H9 (cell line): ENCODE data around the gene FBXL7. TPM values are rescaled to one million over a fixed set of nuclear protein-coding genes. Genes with fewer than 3 reads are reported as not detected.

ENCODE experiments used
- DNase-seq: peaks from one replicate; pipeline ENCODE4 v3.0.0-alpha.2; 2017
- H2AFZ ChIP-seq: one replicate; pipeline ENCODE4 v1.6.1; 2013; ENCODE audit warnings: mild to moderate bottlenecking, low read length, control low read depth, moderate library complexity
- H2AK5ac ChIP-seq: 2 replicates; pipeline ENCODE4 v1.6.1; 2013; ENCODE audit warnings: low read length, control low read depth, mixed read lengths; ENCODE audit not compliant: insufficient read length
- H2BK120ac ChIP-seq: one replicate; pipeline ENCODE4 v1.6.1; 2013; ENCODE audit warnings: low read depth, mild to moderate bottlenecking, low read length, control low read depth, inconsistent platforms; ENCODE audit not compliant: poor library complexity, severe bottlenecking
- H2BK12ac ChIP-seq: 2 replicates; pipeline ENCODE4 v1.6.1; 2013; ENCODE audit warnings: low read length, control low read depth, mixed read lengths, low read depth; ENCODE audit not compliant: insufficient read length
- H2BK15ac ChIP-seq: 2 replicates; pipeline ENCODE4 v1.6.1; 2013; ENCODE audit warnings: low read depth, low read length, control low read depth
- H2BK20ac ChIP-seq: one replicate; pipeline ENCODE4 v1.6.1; 2013; ENCODE audit warnings: low read depth, mild to moderate bottlenecking, low read length, control low read depth, inconsistent platforms; ENCODE audit not compliant: poor library complexity, severe bottlenecking
- H2BK5ac ChIP-seq: 2 replicates; pipeline ENCODE4 v1.6.1; 2013; ENCODE audit warnings: low read length, control low read depth, mixed read lengths; ENCODE audit not compliant: insufficient read length
- H3K14ac ChIP-seq: 2 replicates; pipeline ENCODE4 v1.6.1; 2013; ENCODE audit warnings: low read length, control low read depth; ENCODE audit not compliant: insufficient read depth
- H3K18ac ChIP-seq: 2 replicates; pipeline ENCODE4 v1.6.1; 2013; ENCODE audit warnings: low read depth, mild to moderate bottlenecking, mixed read lengths, low read length, control low read depth; ENCODE audit not compliant: insufficient read length
- H3K23ac ChIP-seq: 2 replicates; pipeline ENCODE4 v1.6.1; 2013; ENCODE audit warnings: low read length, control low read depth, mixed read lengths, low read depth; ENCODE audit not compliant: insufficient read length
- H3K23me2 ChIP-seq: 2 replicates; pipeline ENCODE4 v1.6.1; 2013; ENCODE audit warnings: low read depth, mild to moderate bottlenecking, mixed read lengths, low read length, control low read depth; ENCODE audit not compliant: insufficient read length, poor library complexity, severe bottlenecking
- H3K27ac ChIP-seq: 2 replicates; pipeline ENCODE4 v1.5.1; 2013; ENCODE audit warnings: low read length, control low read depth, mixed read lengths, low read depth; ENCODE audit not compliant: insufficient read length
- H3K27me3 ChIP-seq: 2 replicates; pipeline ENCODE4 v1.6.1; 2013; ENCODE audit warnings: low read length, control low read depth, inconsistent platforms; ENCODE audit not compliant: insufficient read depth
- H3K4ac ChIP-seq: 2 replicates; pipeline ENCODE4 v1.6.1; 2013; ENCODE audit warnings: low read depth, mild to moderate bottlenecking, control low read depth, inconsistent platforms, low read length, moderate library complexity
- H3K4me1 ChIP-seq: 2 replicates; pipeline ENCODE4 v1.6.1; 2013; ENCODE audit warnings: low read length, control low read depth, inconsistent platforms; ENCODE audit not compliant: insufficient read depth
- H3K4me2 ChIP-seq: 2 replicates; pipeline ENCODE4 v1.6.1; 2013; ENCODE audit warnings: low read length, control low read depth, mixed read lengths; ENCODE audit not compliant: insufficient read length, insufficient read depth
- H3K56ac ChIP-seq: 2 replicates; pipeline ENCODE4 v1.6.1; 2013; ENCODE audit warnings: low read depth, mild to moderate bottlenecking, mixed read lengths, low read length, control low read depth; ENCODE audit not compliant: insufficient read length
- H3K79me1 ChIP-seq: 2 replicates; pipeline ENCODE4 v1.6.1; 2013; ENCODE audit warnings: low read depth, mild to moderate bottlenecking, moderate library complexity, low read length, control low read depth, inconsistent platforms; ENCODE audit not compliant: insufficient read depth, poor library complexity, severe bottlenecking
- H3K79me2 ChIP-seq: 2 replicates; pipeline ENCODE4 v1.6.1; 2013; ENCODE audit warnings: low read length, control low read depth, inconsistent platforms; ENCODE audit not compliant: insufficient read depth
- H3K9ac ChIP-seq: 2 replicates; pipeline ENCODE4 v1.6.1; 2013; ENCODE audit warnings: low read length, control low read depth, mixed read lengths; ENCODE audit not compliant: insufficient read length; ENCODE audit errors: extremely low read depth
- H3K9me3 ChIP-seq: one replicate; pipeline ENCODE4 v1.6.1; 2013; ENCODE audit warnings: low read depth, low read length, inconsistent platforms; ENCODE audit not compliant: control insufficient read depth
- H3T11ph ChIP-seq: one replicate; pipeline ENCODE4 v1.6.1; 2013; ENCODE audit warnings: mild to moderate bottlenecking, low read length, control low read depth, inconsistent platforms
- H4K20me1 ChIP-seq: one replicate; pipeline ENCODE4 v1.6.1; 2013; ENCODE audit not compliant: control insufficient read depth, insufficient read length, insufficient read depth
- H4K5ac ChIP-seq: 2 replicates; pipeline ENCODE4 v1.6.1; 2013; ENCODE audit warnings: low read depth, mild to moderate bottlenecking, mixed read lengths, low read length, control low read depth; ENCODE audit not compliant: insufficient read length
- H4K8ac ChIP-seq: replicated peaks from 2 replicates; pipeline ENCODE4 v1.6.1; 2013; ENCODE audit warnings: low read length, control low read depth, mixed read lengths, low read depth; ENCODE audit not compliant: insufficient read length
- H4K91ac ChIP-seq: 2 replicates; pipeline ENCODE4 v1.6.1; 2013; ENCODE audit warnings: low read depth, mild to moderate bottlenecking, moderate library complexity, mixed read lengths, low read length, control low read depth; ENCODE audit not compliant: insufficient read length
- H3K27ac Mint-ChIP-seq, 3 experiments: 2 replicates in 2 of 3; 3 replicates in 1 of 3; pipeline ENCODE4 v1.8.0; 2020 to 2021; ENCODE audit warnings: mixed read lengths in 3 of 3, mild to moderate bottlenecking in 1 of 3, moderate library complexity in 1 of 3
- H3K27me3 Mint-ChIP-seq: 2 replicates; pipeline ENCODE4 v1.8.0; 2021; ENCODE audit warnings: low read depth, mild to moderate bottlenecking, moderate library complexity, mixed read lengths
- H3K36me3 Mint-ChIP-seq, 3 experiments: 2 replicates in 2 of 3; 3 replicates in 1 of 3; pipeline ENCODE4 v1.8.0; 2020 to 2021; ENCODE audit warnings: low read depth in 3 of 3, mixed read lengths in 3 of 3; ENCODE audit not compliant: insufficient read depth in 1 of 3
- H3K4me1 Mint-ChIP-seq, 2 experiments: 2 replicates each; pipeline ENCODE4 v1.8.0; 2020; ENCODE audit warnings: mixed read lengths in 2 of 2
- H3K4me3 Mint-ChIP-seq, 2 experiments: 2 replicates in 1 of 2; 3 replicates in 1 of 2; pipeline ENCODE4 v1.8.0; 2020 to 2021; ENCODE audit warnings: mild to moderate bottlenecking in 2 of 2, mixed read lengths in 2 of 2, moderate library complexity in 1 of 2
- H3K9me3 Mint-ChIP-seq, 2 experiments: 2 replicates in 1 of 2; 3 replicates in 1 of 2; pipeline ENCODE4 v1.8.0; 2020; ENCODE audit warnings: mild to moderate bottlenecking in 2 of 2, mixed read lengths in 2 of 2, moderate library complexity in 1 of 2
- WGBS: extraction: QIAGEN DNeasy Blood & Tissue Kit; methylation state at CpG from one replicate; pipeline ENCODE4 v1.1.7; 2013; ENCODE audit warnings: missing lambda C conversion rate, low lambda C conversion rate, mixed read lengths; ENCODE audit not compliant: insufficient read length; ENCODE audit errors: extremely low coverage; 5-methylcytosine and 5-hydroxymethylcytosine counted together
- total RNA-seq: library from RNA; stranded (reverse); gene quantifications from 2 replicates; pipeline ENCODE4 v1.2.1, GENCODE V29; 2021
- TF ChIP-seq, protein P1 (sequence below): fragments of 200-600 bp; sonication (generic); conservative IDR thresholded peaks from 3 replicates; pipeline ENCODE4 v1.8.0; 2021; ENCODE audit warnings: antibody characterized with exemption, mild to moderate bottlenecking

FBXL7 gene
- total RNA-seq, 1 experiment from 2014 or later, result 14.6 TPM

DNA sequence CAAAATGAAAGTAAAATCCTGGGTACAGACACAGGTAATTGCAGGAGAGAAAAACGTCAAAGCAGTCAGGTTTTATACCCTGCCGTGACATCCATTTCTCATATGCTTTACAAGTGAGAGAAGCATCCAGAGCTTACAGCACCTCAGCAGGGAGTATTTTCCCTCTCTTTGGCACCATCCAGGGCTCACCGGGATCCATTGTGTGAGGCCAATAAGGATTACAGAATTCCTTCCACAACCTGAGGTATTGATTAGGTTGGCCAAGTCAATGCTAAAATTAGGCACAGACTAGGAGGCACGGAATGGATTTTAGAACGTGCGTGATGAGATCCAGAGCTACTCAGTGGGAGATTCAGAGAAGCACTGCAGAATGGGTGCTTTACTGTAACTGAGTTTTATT, 296.6 kb downstream of the FBXL7 start:
- Histone ChIP-seq H2BK12ac (no peak overlapping the region), H3K9me3 (no peaks in the 10 kb centered on the region), H3K27me3 (no peaks in the 10 kb centered on the region), H2AK5ac (no peak overlapping the region), H4K8ac (no peak overlapping the region), H3K23me2 (no peaks in the 10 kb centered on the region), H4K91ac (no peak overlapping the region), H2BK15ac (no peak overlapping the region), H2BK120ac (no peak overlapping the region), H3K79me2 (no peaks in the 10 kb centered on the region), H3K14ac (no peak overlapping the region), H3K4me2 (no peak overlapping the region), H3K18ac (no peak overlapping the region), H2BK5ac (no peak overlapping the region), H3K79me1 (no peaks in the 10 kb centered on the region), H2BK20ac (no peak overlapping the region), H2AFZ (no peak overlapping the region), H3K27ac (no peak overlapping the region), H3K9ac (no peak overlapping the region), H4K5ac (no peak overlapping the region), H3K4ac (no peak overlapping the region), H3K56ac (no peak overlapping the region), H4K20me1 (no peaks in the 10 kb centered on the region), H3K4me1 (peaks cover 6% of the 10 kb centered on the region; the same call in 1 of the 2 replicates), H3T11ph (no peak overlapping the region), H3K23ac (no peak overlapping the region)
- H3K36me3 Mint-ChIP-seq, result peaks cover 7 to 16% (median 12%) of the 10 kb centered on the region in 3 experiments; a peak in 6 of 7 replicates
- H3K4me3 Mint-ChIP-seq, result no peak overlapping the region
- TF ChIP-seq, protein P1, sequence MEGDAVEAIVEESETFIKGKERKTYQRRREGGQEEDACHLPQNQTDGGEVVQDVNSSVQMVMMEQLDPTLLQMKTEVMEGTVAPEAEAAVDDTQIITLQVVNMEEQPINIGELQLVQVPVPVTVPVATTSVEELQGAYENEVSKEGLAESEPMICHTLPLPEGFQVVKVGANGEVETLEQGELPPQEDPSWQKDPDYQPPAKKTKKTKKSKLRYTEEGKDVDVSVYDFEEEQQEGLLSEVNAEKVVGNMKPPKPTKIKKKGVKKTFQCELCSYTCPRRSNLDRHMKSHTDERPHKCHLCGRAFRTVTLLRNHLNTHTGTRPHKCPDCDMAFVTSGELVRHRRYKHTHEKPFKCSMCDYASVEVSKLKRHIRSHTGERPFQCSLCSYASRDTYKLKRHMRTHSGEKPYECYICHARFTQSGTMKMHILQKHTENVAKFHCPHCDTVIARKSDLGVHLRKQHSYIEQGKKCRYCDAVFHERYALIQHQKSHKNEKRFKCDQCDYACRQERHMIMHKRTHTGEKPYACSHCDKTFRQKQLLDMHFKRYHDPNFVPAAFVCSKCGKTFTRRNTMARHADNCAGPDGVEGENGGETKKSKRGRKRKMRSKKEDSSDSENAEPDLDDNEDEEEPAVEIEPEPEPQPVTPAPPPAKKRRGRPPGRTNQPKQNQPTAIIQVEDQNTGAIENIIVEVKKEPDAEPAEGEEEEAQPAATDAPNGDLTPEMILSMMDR, result no peak
- DNase-seq, result no peak
- no peaks in the 10 kb centered on the region; the same call in 1 of the 2 replicates for H3K27me3 Mint-ChIP-seq
- no CpG with 5 or more reads among the region's 6 CpGs for WGBS
- no peak overlapping the region; a peak in 1 of 7 replicates for H3K27ac Mint-ChIP-seq
- peaks cover 37 to 45% of the 10 kb centered on the region in 2 experiments for H3K4me1 Mint-ChIP-seq
- peaks cover 6 to 15% of the 10 kb centered on the region in 2 experiments; a peak in 4 of 5 replicates for H3K9me3 Mint-ChIP-seq
